MM.1S (cell line): ENCODE data around the gene RNF126.

ENCODE experiments used
- DNase-seq: peaks from one replicate; pipeline ENCODE4 v3.0.0-alpha.2; 2015
- H2AFZ ChIP-seq: fragments of 300-600 bp; sonication (generic); 2 replicates; pipeline ENCODE4 v1.6.0; 2016; ENCODE audit warnings: antibody characterized with exemption, low read length
- H3F3A ChIP-seq: fragments of 300-600 bp; sonication (generic); 2 replicates; pipeline ENCODE4 v1.6.1; 2016; ENCODE audit warnings: mild to moderate bottlenecking, antibody characterized with exemption, low read length, moderate library complexity, mixed read lengths; ENCODE audit not compliant: insufficient read depth
- H3K27ac ChIP-seq: fragments of 300-600 bp; sonication (generic); 2 replicates; pipeline ENCODE4 v1.5.1; 2016; ENCODE audit warnings: mild to moderate bottlenecking, low read length
- H3K27me3 ChIP-seq: fragments of 300-600 bp; sonication (generic); replicated peaks from 2 replicates; pipeline ENCODE4 v1.6.0; 2016; ENCODE audit warnings: low read length; ENCODE audit not compliant: insufficient read depth
- H3K36me3 ChIP-seq: fragments of 300-600 bp; sonication (generic); replicated peaks from 2 replicates; pipeline ENCODE4 v1.6.1; 2016; ENCODE audit warnings: mild to moderate bottlenecking, low read length, mixed read lengths; ENCODE audit not compliant: insufficient read depth
- H3K4me1 ChIP-seq: fragments of 300-600 bp; sonication (generic); 2 replicates; pipeline ENCODE4 v1.6.1; 2016; ENCODE audit warnings: low read length, mixed read lengths
- H3K4me2 ChIP-seq: fragments of 300-600 bp; sonication (generic); 2 replicates; pipeline ENCODE4 v1.6.0; 2016; ENCODE audit warnings: low read depth, low read length
- H3K4me3 ChIP-seq: fragments of 300-600 bp; sonication (generic); 2 replicates; pipeline ENCODE4 v1.5.1; 2016; ENCODE audit warnings: low read length, mixed read lengths
- H3K79me2 ChIP-seq: fragments of 300-600 bp; sonication (generic); 2 replicates; pipeline ENCODE4 v1.6.1; 2016; ENCODE audit warnings: mixed run types, low read length, mixed read lengths
- H3K9ac ChIP-seq: fragments of 300-600 bp; sonication (generic); 2 replicates; pipeline ENCODE4 v1.6.1; 2016; ENCODE audit warnings: low read length, mixed read lengths
- H3K9me2 ChIP-seq: fragments of 300-600 bp; sonication (generic); replicated peaks from 2 replicates; pipeline ENCODE4 v1.6.1; 2016; ENCODE audit warnings: mild to moderate bottlenecking, low read length, mixed read lengths; ENCODE audit not compliant: insufficient read depth
- H3K9me3 ChIP-seq: fragments of 300-600 bp; sonication (generic); replicated peaks from 2 replicates; pipeline ENCODE4 v1.6.1; 2016; ENCODE audit warnings: mild to moderate bottlenecking, low read length, mixed read lengths; ENCODE audit not compliant: insufficient read depth
- H4K20me1 ChIP-seq: fragments of 300-600 bp; sonication (generic); 2 replicates; pipeline ENCODE4 v1.6.1; 2016; ENCODE audit warnings: mild to moderate bottlenecking, low read length, moderate library complexity, mixed read lengths; ENCODE audit not compliant: insufficient read depth
- EZH2 ChIP-seq: fragments of 300-600 bp; sonication (generic); optimal IDR thresholded peaks from 2 replicates; pipeline ENCODE3; 2017; ENCODE audit warnings: low read depth, mild to moderate bottlenecking, antibody characterized with exemption, low read length, mixed read lengths
- EZH2phosphoT487 ChIP-seq: fragments of 300-600 bp; sonication (generic); IDR thresholded peaks from 2 replicates; pipeline ENCODE4 v1.6.1; 2018; ENCODE audit warnings: antibody characterized with exemption, low read length
- TF ChIP-seq, protein P1 (sequence below): fragments of 300-600 bp; sonication (generic); IDR thresholded peaks from 2 replicates; pipeline ENCODE4 v1.5.1; 2016; ENCODE audit warnings: antibody characterized with exemption, low read length, mixed read lengths

The RNF126 gene

DNA sequence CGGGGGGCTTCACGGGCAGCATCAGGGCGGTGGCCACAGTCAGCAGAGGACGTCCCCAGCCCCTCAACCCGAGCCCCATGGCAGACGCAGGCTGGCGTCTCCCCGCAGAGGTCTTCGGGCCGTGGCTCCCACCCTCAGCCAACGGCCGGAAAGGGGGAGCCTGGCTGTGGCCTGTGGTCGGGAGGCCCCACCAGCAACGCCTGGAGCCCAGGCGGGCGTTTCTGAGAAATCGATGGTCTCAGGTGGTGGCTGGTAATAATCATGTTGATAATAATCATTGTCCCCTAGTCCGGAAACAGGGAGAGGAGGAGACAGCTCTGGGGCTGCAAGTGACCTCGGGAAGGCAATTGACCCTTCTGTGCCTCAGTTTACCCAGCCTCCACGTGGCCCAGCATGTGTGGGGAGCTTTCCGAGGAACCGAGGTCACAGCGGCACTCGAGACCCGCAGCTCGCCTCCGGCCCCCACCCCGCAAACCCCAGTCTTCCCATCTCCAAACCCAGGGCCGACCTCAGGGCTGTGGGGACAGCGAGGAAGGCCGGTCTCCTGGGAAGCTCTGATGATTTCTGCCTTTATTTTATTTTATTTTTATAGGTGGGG, 32.4 kb upstream of the RNF126 start, which contains the start of gene PRSS57:
Gene PRSS57 (minus strand): TSS at position 101 of the 598 bp plus-strand sequence. CDS start 22 bp downstream, at position 79.
- H3K36me3 ChIP-seq: no peaks in the 10 kb centered on the region
- no peak within 1 kb of the TSS for H3K9ac ChIP-seq
- H3F3A ChIP-seq: no peaks in the 10 kb centered on the region
- no peak within 1 kb of the TSS for H3K4me2 ChIP-seq
- H3K79me2 ChIP-seq: no peaks in the 10 kb centered on the region
- H4K20me1 ChIP-seq: no peaks in the 10 kb centered on the region
- H3K9me3 ChIP-seq: no peaks in the 10 kb centered on the region
- no peak within 1 kb of the TSS for H2AFZ ChIP-seq
- no peaks in the 10 kb centered on the region for H3K9me2 ChIP-seq
- TF ChIP-seq EZH2: no peak
- TF ChIP-seq, protein P1, sequence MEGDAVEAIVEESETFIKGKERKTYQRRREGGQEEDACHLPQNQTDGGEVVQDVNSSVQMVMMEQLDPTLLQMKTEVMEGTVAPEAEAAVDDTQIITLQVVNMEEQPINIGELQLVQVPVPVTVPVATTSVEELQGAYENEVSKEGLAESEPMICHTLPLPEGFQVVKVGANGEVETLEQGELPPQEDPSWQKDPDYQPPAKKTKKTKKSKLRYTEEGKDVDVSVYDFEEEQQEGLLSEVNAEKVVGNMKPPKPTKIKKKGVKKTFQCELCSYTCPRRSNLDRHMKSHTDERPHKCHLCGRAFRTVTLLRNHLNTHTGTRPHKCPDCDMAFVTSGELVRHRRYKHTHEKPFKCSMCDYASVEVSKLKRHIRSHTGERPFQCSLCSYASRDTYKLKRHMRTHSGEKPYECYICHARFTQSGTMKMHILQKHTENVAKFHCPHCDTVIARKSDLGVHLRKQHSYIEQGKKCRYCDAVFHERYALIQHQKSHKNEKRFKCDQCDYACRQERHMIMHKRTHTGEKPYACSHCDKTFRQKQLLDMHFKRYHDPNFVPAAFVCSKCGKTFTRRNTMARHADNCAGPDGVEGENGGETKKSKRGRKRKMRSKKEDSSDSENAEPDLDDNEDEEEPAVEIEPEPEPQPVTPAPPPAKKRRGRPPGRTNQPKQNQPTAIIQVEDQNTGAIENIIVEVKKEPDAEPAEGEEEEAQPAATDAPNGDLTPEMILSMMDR: no peak
- no peak for TF ChIP-seq EZH2phosphoT487
- DNase-seq: no peak
- no peak within 1 kb of the TSS for H3K4me3 ChIP-seq
- H3K4me1 ChIP-seq: no peaks in the 10 kb centered on the region
- H3K27ac ChIP-seq: no peak within 1 kb of the TSS
- H3K27me3 ChIP-seq: peaks cover 85% of the 10 kb centered on the region

DNA sequence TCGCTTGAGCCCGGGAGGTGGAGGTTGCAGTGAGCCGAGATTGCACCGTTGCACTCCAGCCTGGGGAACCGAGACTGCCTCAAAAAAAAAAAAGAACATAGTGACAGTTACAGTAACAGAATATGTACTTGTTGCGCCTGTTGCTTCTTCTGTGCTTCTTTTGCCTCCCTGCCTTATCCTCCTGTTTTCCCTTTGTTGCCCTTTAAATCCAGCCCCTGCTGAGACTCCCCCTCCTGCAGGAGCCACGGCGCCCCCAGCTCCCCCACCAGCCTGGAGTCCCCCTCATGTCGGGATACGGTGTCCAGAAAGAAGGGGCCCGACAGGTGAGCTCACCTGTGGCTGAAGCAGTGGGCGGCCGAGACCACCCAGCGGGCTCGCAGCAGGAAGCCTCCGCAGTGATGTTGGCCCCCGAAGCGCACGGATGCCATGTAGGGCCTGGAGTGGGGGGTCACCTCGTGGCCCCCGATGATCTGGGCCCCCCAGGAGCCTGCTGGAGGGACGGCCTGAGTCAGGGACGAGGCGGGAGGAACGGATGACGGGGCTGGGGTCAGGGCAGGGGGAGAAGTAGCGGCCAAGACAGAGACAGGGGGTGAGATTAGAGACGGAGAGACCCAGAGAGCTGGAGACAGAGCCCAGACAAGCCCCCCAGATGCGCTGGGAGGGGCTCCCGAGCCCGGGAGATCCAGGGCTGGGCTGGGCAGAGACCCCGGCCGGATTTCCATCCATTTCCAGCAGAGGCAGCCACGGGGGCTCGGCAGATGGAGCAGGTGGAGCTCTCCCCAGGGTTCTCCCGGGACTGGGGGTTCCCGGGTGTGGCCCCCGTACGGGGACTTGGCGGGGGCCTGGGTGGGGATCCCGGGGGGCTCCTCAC, 31.7 kb upstream of the RNF126 start:
- no peak overlapping the region for H3K27ac ChIP-seq
- H3K9me2 ChIP-seq: no peaks in the 10 kb centered on the region
- DNase-seq: no peak
- no peak overlapping the region for H2AFZ ChIP-seq
- H4K20me1 ChIP-seq: no peaks in the 10 kb centered on the region
- no peaks in the 10 kb centered on the region for H3K4me1 ChIP-seq
- H3K79me2 ChIP-seq: no peaks in the 10 kb centered on the region
- no peak overlapping the region for H3K4me2 ChIP-seq
- H3K4me3 ChIP-seq: no peak overlapping the region
- TF ChIP-seq EZH2phosphoT487 (no peak), EZH2 (no peak)
- TF ChIP-seq, protein P1: no peak
- H3F3A ChIP-seq: no peaks in the 10 kb centered on the region
- peaks cover 86% of the 10 kb centered on the region for H3K27me3 ChIP-seq
- no peaks in the 10 kb centered on the region for H3K9me3 ChIP-seq
- no peaks in the 10 kb centered on the region for H3K36me3 ChIP-seq
- H3K9ac ChIP-seq: no peak overlapping the region

DNA sequence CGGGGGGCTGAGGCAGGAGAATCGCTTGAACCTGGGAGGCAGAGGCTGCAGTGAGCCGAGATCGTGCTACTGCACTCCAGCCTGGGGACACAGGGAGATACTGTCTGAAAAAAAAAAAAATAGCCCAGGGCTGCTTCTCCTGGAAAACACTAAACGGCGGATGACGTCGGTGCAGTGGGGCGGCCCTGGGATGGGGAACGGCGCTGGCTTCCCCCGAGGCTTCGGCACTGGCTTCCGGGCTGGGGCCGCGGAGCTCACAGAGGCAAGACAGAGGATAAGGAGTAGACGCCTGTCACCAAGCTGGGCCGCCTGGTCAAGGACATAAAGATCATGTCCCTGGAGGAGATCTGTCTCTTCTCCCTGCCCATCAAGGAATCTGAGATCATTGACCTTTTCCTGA, 27.2 kb upstream of the RNF126 start:
- no peak overlapping the region for H3K9ac ChIP-seq
- no peaks in the 10 kb centered on the region for H3K36me3 ChIP-seq
- H3K9me3 ChIP-seq: no peaks in the 10 kb centered on the region
- no peaks in the 10 kb centered on the region for H3K4me1 ChIP-seq
- peaks cover 89% of the 10 kb centered on the region for H3K27me3 ChIP-seq
- TF ChIP-seq EZH2phosphoT487: no peak
- TF ChIP-seq, protein P1: no peak
- no peak for TF ChIP-seq EZH2
- H3K27ac ChIP-seq: no peak overlapping the region
- no peaks in the 10 kb centered on the region for H3F3A ChIP-seq
- DNase-seq: no peak
- H4K20me1 ChIP-seq: no peaks in the 10 kb centered on the region
- H3K4me2 ChIP-seq: no peak overlapping the region
- no peak overlapping the region for H2AFZ ChIP-seq
- H3K79me2 ChIP-seq: no peaks in the 10 kb centered on the region
- H3K4me3 ChIP-seq: no peak overlapping the region
- no peaks in the 10 kb centered on the region for H3K9me2 ChIP-seq
